Activated naive CD4-positive, alpha-beta T cell (primary cell): ENCODE measurements around the gene CTNNA2.

ENCODE experiments used
- DNase-seq, 4 experiments: peaks; one replicate each; lab custom pipeline; 2025; lab: John Stamatoyannopoulos, UW

CTNNA2 gene

DNA sequence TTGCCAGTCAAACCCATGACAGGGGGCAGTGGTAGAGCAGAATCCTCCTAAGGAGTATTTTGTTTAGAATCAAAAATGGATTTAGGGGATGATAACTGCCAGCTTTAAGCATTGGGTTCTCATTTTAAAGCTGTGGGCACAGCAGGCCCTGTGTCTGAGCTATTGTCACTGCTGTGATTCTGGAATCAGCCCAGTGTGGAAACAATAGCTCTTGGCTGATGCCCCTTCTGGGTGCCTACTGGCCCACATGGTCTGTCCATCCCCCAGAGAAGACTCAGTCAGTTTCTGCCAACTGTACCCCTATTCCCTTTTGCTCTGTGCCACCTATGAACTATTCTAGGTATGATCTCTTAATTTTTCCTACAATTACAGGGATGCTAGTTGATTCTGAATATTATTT is 883.4 kb downstream of the CTNNA2 start:
- no peak for DNase-seq

- DNase-seq: no peak
Measured at GRCh38 chr2:80403081-80403480, 890.2 kb downstream of the CTNNA2 start.

- DNase-seq: no peak
Measured at GRCh38 chr2:80407377-80407776, 894.5 kb downstream of the CTNNA2 start.

GRCh38 chr2:80410346-80410745 is 897.5 kb downstream of the CTNNA2 start:
- DNase-seq: no peak

GRCh38 chr2:80413136-80413535 is 900.3 kb downstream of the CTNNA2 start:
- DNase-seq: no peak

DNA sequence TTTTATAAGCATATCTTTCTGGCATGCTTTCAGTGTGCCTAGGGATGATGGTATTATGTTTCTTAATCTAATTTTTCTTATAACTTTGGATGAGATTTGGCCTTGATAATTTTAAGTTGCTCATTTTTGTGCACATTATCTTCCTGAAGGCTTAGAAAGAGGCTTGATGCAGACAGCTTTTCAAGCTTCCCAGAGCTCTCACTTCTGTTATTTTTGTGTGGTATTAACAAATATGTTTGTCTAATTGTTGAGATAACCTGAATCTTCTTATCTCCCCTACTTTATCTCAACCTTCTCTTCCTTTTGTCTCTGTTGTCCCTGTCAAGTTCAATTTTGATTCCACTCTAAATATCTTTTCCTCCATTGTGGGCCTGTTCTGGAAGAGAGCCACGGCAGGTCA is 904.9 kb downstream of the CTNNA2 start:
- DNase-seq: no peak

DNA sequence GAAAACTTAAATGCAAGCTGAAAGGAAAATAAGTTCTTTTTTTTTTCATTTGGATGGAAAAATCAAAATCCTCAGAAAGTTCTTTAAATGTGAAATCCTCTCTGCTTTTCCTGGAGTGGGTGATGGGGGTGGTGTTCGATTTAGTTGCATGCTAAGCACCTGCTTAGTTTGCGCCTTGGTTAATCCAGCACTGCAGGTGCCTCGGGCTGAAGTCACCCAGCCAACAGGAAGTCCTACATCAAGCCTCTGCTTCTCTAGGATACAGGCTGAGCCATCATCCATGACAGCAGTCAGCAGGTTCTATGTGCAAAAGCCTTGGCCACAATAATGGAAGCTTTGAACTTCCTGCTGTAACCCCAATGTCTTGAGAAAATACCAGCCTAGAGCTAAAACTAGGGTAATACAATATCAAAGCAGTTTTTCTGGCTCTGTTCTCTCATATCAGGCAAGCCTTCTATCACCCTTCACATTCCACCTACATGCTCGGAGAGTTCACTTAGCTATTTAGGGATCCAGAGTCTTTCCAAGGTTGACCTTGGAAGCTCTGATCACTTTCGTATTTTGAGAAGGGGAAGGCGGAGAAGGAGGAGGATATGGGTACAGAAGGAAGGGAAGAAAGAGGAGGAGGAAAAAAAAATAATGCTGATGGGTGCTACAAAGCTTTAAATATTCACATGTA is 907.8 kb downstream of the CTNNA2 start:
- no peak for DNase-seq

GRCh38 chr2:80429251-80429650 is 916.4 kb downstream of the CTNNA2 start:
- DNase-seq: no peak

DNA sequence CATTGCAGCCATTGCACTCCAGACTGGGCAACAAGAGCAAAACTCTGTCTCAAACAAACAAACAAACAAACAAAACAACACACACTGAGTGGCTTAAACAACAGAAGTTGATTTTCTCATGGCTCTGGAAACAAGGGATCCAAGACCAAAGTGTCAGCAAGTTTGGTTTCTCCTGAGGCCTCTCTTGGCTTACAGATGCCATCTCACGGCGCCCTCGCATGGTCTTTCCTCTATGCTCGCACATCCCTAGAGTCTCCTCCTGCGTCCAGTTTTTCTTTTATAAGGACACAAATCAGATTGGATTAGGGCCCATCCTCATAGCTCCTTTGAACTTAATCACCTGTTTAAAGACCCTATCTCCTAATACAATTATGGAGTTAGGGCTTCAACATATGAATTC is 925.1 kb downstream of the CTNNA2 start:
- DNase-seq: no peak

- no peak for DNase-seq
Measured at GRCh38 chr2:80438686-80439085, 925.8 kb downstream of the CTNNA2 start.

- no peak for DNase-seq
Measured at GRCh38 chr2:80454628-80455027, 941.8 kb downstream of the CTNNA2 start.

GRCh38 chr2:80459028-80459427 is 946.2 kb downstream of the CTNNA2 start:
- DNase-seq: no peak

- no peak for DNase-seq
Measured at GRCh38 chr2:80461505-80462197, 948.8 kb downstream of the CTNNA2 start.

- no peak for DNase-seq
Measured at GRCh38 chr2:80462654-80463053, 949.8 kb downstream of the CTNNA2 start.

- no peak for DNase-seq
Measured at GRCh38 chr2:80464275-80464674, 951.4 kb downstream of the CTNNA2 start.

DNA sequence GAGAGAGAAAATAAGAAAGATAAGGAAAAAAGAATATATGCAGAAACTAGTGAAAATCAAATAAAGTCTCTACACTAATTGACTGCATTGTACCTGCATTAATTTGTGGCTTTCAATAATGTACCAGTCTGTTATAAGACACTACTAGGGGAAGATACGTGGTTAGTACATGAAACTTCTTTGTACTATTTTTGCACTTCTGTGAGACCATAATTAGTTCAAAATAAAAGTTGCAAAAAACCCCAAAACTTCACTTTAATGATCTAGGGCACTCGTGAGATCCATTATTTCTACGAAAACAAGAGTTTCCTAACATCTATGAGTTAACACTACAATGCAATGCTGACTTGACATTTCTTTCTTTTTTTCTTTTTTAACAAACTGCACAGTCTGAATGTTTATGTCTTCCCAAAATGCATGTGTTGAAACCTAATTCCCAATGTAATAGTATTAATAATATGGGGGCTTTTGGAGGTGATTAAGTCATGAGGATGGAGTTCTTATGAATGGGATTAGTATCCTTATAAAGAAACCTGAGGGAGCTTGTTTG is 954.5 kb downstream of the CTNNA2 start:
- DNase-seq: no peak

- no peak for DNase-seq
Measured at GRCh38 chr2:80469428-80469827, 956.6 kb downstream of the CTNNA2 start.

DNA sequence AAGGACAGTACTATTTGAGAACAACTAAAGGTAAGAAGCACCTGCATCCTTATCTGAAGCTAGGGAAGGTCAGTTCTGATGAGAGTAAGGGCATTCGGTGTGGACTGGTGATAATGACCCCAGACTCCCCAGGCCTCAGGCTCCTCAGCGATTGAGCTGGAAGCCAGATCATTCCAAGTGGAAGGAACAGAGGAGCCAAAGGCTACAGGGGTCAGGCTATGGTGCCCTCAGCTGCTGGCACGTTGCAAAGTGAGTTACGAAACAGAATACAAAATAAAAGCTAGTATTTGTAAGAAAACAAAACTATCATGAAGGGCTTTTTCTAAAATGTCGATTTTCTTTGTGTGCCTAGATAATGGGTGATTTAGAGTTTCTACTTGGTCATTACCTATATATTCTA is 960.2 kb downstream of the CTNNA2 start:
- DNase-seq: no peak

DNA sequence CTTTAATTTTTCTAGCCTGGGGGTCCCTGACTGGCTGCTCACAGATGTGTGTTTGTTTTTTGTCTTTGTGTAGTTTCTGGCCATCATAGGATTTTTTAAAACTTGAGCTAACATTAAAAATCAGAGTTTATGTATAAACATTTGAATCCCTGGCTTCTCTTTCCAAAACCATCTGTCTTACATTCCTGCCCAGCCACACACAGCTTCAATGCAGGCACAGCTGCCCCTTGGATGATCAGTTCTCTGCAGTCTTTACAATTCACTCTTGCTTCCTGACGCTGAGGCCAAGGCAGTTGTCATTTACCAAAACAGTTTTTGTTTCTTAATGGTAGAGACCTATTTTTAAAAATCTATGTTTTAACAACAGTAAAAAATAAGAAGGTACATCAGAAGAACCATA is 960.9 kb downstream of the CTNNA2 start:
- no peak for DNase-seq

DNA sequence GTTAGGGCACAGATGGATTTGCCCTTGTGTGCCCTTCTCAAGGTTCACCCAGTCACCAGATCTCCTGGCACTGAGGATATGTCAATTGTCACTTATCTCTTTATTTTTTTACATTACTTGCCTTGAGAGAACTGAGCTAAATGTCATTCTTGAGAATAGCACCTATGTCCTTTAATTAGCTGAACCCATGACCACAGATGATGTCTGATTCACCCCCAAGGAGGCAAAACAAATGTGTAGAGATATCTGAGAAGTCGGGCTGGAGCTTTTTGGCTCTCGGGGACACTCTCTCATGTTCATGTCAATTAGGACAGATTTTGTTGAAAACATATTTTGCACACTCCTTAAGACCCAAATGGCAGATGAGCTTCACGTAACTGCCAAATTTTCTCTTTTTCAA is 963.1 kb downstream of the CTNNA2 start:
- DNase-seq: no peak

GRCh38 chr2:80476535-80477117 is 963.8 kb downstream of the CTNNA2 start:
- no peak for DNase-seq

GRCh38 chr2:80482276-80482675 is 969.4 kb downstream of the CTNNA2 start:
- no peak for DNase-seq

- DNase-seq: no peak
Measured at GRCh38 chr2:80489717-80490116, 976.9 kb downstream of the CTNNA2 start.
